Natural killer cell (primary cell): ENCODE results near the gene SOCS2. TPM values are rescaled to one million over a fixed set of nuclear protein-coding genes. Genes with fewer than 3 reads are reported as not detected.
A peak's percentile ranks its signal among the peaks of the same experiment; 100 is the strongest.

Source experiments
- ATAC-seq, 3 donors: fragments of 150-1000 bp in 2 of 3; fragments of 200-7000 bp in 1 of 3; cut with Tn5 transposase; 1 replicate in 1 of 3; 2 replicates in 2 of 3; pipeline ENCODE4 v1.10.0; 2021; ENCODE audit warnings: mild to moderate bottlenecking in 2 of 3, moderate library complexity in 2 of 3
- DNase-seq, 2 donors: peaks; one replicate each; pipeline versions ENCODE4 v3.0.0 to v3.0.0-alpha.2; 2013 to 2021; ENCODE audit warnings: mixed read lengths in 1 of 2
- H3K27ac ChIP-seq: one replicate; pipeline ENCODE4 v1.5.1; 2013; ENCODE audit warnings: mild to moderate bottlenecking, low read length
- H3K27me3 ChIP-seq: one replicate; pipeline ENCODE4 v1.6.1; 2013; ENCODE audit warnings: low read length; ENCODE audit not compliant: control insufficient read depth, insufficient read depth
- H3K36me3 ChIP-seq: one replicate; pipeline ENCODE4 v1.6.1; 2013; ENCODE audit warnings: low read length; ENCODE audit not compliant: control insufficient read depth, insufficient read depth
- H3K4me1 ChIP-seq: one replicate; pipeline ENCODE4 v1.6.1; 2013; ENCODE audit warnings: low read length; ENCODE audit not compliant: control insufficient read depth, insufficient read depth
- H3K4me3 ChIP-seq: one replicate; pipeline ENCODE4 v1.5.1; 2013; ENCODE audit warnings: low read length
- H3K9me3 ChIP-seq: one replicate; pipeline ENCODE4 v1.6.1; 2013; ENCODE audit warnings: low read length; ENCODE audit not compliant: control insufficient read depth, insufficient read depth
- H3K27ac Mint-ChIP-seq, 2 donors: one replicate each; pipeline ENCODE4 v1.8.0; 2022; ENCODE audit warnings: mild to moderate bottlenecking in 2 of 2, mixed read lengths in 2 of 2, moderate library complexity in 1 of 2
- H3K27me3 Mint-ChIP-seq, 2 donors: one replicate each; pipeline ENCODE4 v1.8.0; 2022; ENCODE audit warnings: low read depth in 2 of 2, mixed read lengths in 2 of 2
- H3K36me3 Mint-ChIP-seq: one replicate; pipeline ENCODE4 v1.8.0; 2022; ENCODE audit warnings: mixed read lengths
- H3K4me1 Mint-ChIP-seq, 2 donors: one replicate each; pipeline ENCODE4 v1.8.0; 2022; ENCODE audit warnings: mixed read lengths in 2 of 2
- H3K4me3 Mint-ChIP-seq: one replicate; pipeline ENCODE4 v1.8.0; 2022; ENCODE audit warnings: mild to moderate bottlenecking, moderate library complexity, mixed read lengths
- H3K9me3 Mint-ChIP-seq, 2 donors: one replicate each; pipeline ENCODE4 v1.8.0; 2022; ENCODE audit warnings: mixed read lengths in 2 of 2
- CTCF ChIP-seq: fragments of 200-600 bp; IDR thresholded peaks from one replicate; pipeline ENCODE4 v1.8.0; 2022; ENCODE audit warnings: antibody characterized with exemption
- WGBS: methylation state at CpG from one replicate; pipeline ENCODE4 v1.1.7; 2013; ENCODE audit warnings: missing lambda C conversion rate; ENCODE audit not compliant: insufficient coverage; 5-methylcytosine and 5-hydroxymethylcytosine counted together
- intact Hi-C: fragments of 100-400 bp; cut with micrococcal nuclease; formaldehyde crosslinking; loops from one replicate; pipeline ENCODE4 v1.14.2; 2022
- total RNA-seq, 4 donors: library from RNA; stranded (reverse); fragments of 120-200 nt in 1 of 4; gene quantifications; one replicate each; pipeline versions ENCODE4 v1.2.3 to v1.2.4, GENCODE V29; 2013 to 2022

The SOCS2 gene
- total RNA-seq, 3 donors from 2014 or later (not counting 1 experiment from before 2014, with no cell fraction given), result 13.9 to 110 (median 26.7) TPM

- H3K4me1 Mint-ChIP-seq, result peaks cover 27 to 36% of the 10 kb centered on the region in 2 donors
- peaks cover 7% of the 10 kb centered on the region for H3K36me3 Mint-ChIP-seq
- Histone ChIP-seq H3K9me3 (no peaks in the 10 kb centered on the region), H3K4me3 (no peak overlapping the region), H3K36me3 (no peaks in the 10 kb centered on the region), H3K27me3 (no peaks in the 10 kb centered on the region), H3K4me1 (peaks cover 19% of the 10 kb centered on the region), H3K27ac (peak overlapping the region; percentile 58)
- H3K27me3 Mint-ChIP-seq, result no peaks in the 10 kb centered on the region
- H3K4me3 Mint-ChIP-seq, result peak overlapping the region; percentile 62
- ATAC-seq (peak; percentile 38 to 70 (median 57)), DNase-seq (no peak)
- TF ChIP-seq CTCF, result no peak
- intact Hi-C loops, result no loop called here
- H3K27ac Mint-ChIP-seq, result peak overlapping the region; percentile 58 to 87
- WGBS, result 16% methylated on average over 4 of the region's 4 CpGs
- no peaks in the 10 kb centered on the region for H3K9me3 Mint-ChIP-seq
These were observed 30.8 kb upstream of the SOCS2 start for GRCh38 chr12:93541578-93542225.

GRCh38 chr12:93547778-93548177, 24.7 kb upstream of the SOCS2 start:
- no peak overlapping the region for H3K27ac ChIP-seq
- H3K27ac Mint-ChIP-seq, result no peak overlapping the region
- no peaks in the 10 kb centered on the region for H3K4me1 Mint-ChIP-seq
- H3K4me3 ChIP-seq, result no peak overlapping the region
- peaks cover under 1% of the 10 kb centered on the region for H3K4me1 ChIP-seq
- DNase-seq, result no peak
- no peaks in the 10 kb centered on the region for H3K27me3 Mint-ChIP-seq
- H3K36me3 ChIP-seq, result no peaks in the 10 kb centered on the region
- intact Hi-C loops, result no loop called here
- no peaks in the 10 kb centered on the region for H3K9me3 Mint-ChIP-seq
- no peaks in the 10 kb centered on the region for H3K9me3 ChIP-seq
- H3K4me3 Mint-ChIP-seq, result no peak overlapping the region
- WGBS, result 100% methylated on average over 2 of the region's 2 CpGs
- peaks cover 7% of the 10 kb centered on the region for H3K36me3 Mint-ChIP-seq
- no peak for TF ChIP-seq CTCF
- H3K27me3 ChIP-seq, result no peaks in the 10 kb centered on the region
- no peak for ATAC-seq

GRCh38 chr12:93549174-93549573, 23.3 kb upstream of the SOCS2 start:
- Histone ChIP-seq H3K36me3 (no peaks in the 10 kb centered on the region), H3K4me3 (no peak overlapping the region), H3K4me1 (no peaks in the 10 kb centered on the region), H3K27me3 (no peaks in the 10 kb centered on the region), H3K9me3 (no peaks in the 10 kb centered on the region), H3K27ac (no peak overlapping the region)
- H3K4me1 Mint-ChIP-seq, result no peaks in the 10 kb centered on the region
- TF ChIP-seq CTCF, result no peak
- DNase-seq (no peak), ATAC-seq (no peak)
- no peak overlapping the region for H3K27ac Mint-ChIP-seq
- no peak overlapping the region for H3K4me3 Mint-ChIP-seq
- 84% methylated on average over 6 of the region's 6 CpGs for WGBS
- intact Hi-C loops, result no loop called here
- no peaks in the 10 kb centered on the region for H3K27me3 Mint-ChIP-seq
- H3K36me3 Mint-ChIP-seq, result peaks cover under 1% of the 10 kb centered on the region
- H3K9me3 Mint-ChIP-seq, result no peaks in the 10 kb centered on the region
